Lower leg skin (tissue), 3 donors: ENCODE results near the gene GSTA5.
"Not testable (repeated sequence)": the region's sequence is repeated elsewhere in the genome, so short reads cannot be mapped to it uniquely, and the experiment has no call there.

Source experiments
- POLR2A ChIP-seq, 2 donors: fragments of 450-650 bp; IDR thresholded peaks; one replicate each; pipeline ENCODE4 v1.6.1; 2016 to 2017; ENCODE audit warnings: antibody characterized with exemption in 2 of 2, mild to moderate bottlenecking in 1 of 2, moderate library complexity in 1 of 2
- TF ChIP-seq, protein P1 (sequence below), 3 donors: fragments of 450-650 bp; IDR thresholded peaks; one replicate each; pipeline ENCODE4 v1.5.1; 2016; ENCODE audit warnings: antibody characterized with exemption in 3 of 3, mild to moderate bottlenecking in 3 of 3, moderate library complexity in 2 of 3

- TF ChIP-seq, protein P1, sequence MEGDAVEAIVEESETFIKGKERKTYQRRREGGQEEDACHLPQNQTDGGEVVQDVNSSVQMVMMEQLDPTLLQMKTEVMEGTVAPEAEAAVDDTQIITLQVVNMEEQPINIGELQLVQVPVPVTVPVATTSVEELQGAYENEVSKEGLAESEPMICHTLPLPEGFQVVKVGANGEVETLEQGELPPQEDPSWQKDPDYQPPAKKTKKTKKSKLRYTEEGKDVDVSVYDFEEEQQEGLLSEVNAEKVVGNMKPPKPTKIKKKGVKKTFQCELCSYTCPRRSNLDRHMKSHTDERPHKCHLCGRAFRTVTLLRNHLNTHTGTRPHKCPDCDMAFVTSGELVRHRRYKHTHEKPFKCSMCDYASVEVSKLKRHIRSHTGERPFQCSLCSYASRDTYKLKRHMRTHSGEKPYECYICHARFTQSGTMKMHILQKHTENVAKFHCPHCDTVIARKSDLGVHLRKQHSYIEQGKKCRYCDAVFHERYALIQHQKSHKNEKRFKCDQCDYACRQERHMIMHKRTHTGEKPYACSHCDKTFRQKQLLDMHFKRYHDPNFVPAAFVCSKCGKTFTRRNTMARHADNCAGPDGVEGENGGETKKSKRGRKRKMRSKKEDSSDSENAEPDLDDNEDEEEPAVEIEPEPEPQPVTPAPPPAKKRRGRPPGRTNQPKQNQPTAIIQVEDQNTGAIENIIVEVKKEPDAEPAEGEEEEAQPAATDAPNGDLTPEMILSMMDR (IDR thresholded peaks at IDR 0.05), result not testable (repeated sequence)
- not testable (repeated sequence) for TF ChIP-seq POLR2A (IDR thresholded peaks at IDR 0.05)
Measured at GRCh38 chr6:52803668-52804255, 36.9 kb downstream of the GSTA5 start, which contains the start of gene GSTA1.
